Measurements from ENCODE around the gene PRKD1.
"Not testable (repeated sequence)": the region's sequence is repeated elsewhere in the genome, so short reads cannot be mapped to it uniquely, and the experiment has no call there.

Gene PRKD1

DNA sequence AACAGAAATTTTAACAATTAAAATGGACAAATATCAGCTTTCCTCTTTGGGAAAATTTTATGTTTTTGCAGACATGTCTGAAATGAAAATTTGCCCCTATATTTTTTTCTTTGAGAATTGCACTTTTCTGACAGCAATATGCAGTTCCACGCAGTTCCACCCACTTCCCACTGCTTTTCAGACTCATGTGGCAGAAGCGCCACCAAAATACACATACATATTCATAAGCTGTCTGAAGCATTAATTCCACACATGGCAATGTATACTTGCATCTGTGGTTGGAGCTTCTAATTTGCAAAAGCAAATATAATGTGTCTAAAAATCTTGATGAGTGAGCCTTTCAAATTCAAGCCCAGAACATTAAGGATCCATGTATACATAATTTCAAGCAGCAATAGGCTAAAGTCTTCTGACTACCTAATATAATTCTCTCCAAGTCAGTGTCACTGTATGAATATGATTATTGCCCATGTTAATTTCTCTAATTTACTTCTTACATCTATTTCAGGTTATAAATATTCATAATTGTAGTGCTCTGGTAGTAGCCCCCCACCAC is 129.5 kb downstream of the PRKD1 start:
- no peak for DNase-seq

GRCh38 chr14:29796853-29797252 is 130.8 kb downstream of the PRKD1 start:
- no peak for DNase-seq

GRCh38 chr14:29789475-29789874 is 138.2 kb downstream of the PRKD1 start:
- DNase-seq = no peak

DNA sequence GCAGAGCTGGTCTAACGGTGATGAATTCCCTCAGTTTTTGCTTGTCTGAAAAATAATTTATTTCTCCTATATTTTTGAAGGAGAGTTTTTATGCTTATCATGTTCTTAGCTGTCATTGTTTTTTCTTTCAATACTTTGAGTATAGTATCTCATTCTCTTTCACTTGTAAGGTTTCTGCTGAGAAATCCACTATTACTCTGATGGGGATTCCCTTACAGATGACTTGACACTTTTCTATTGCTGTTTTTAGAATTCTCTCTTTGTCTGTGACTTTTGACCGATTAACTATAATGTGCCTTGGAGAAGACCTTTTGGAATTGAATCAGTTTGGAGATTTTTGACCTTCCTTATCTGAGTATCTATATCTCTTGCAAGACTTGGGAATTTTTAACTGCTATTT is 139.6 kb downstream of the PRKD1 start:
- no peak for DNase-seq

DNA sequence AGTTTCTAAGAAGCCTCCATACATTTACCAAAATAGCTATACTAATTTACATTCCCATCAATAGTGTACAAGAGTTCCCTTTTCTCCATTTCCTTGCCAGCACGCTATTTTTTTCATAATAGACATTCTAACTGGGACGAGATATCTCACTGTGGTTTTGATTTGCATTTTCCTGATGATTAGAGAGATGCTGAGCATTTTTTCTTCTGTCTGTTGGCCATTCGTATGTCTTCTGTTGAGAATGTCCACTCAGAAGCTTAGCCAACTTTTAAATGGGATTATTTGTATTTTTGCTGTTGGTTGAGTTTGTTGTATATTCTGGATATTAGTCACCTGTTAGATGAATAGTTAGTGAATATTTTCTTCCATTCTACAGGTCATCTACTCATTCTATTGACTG is 144.1 kb downstream of the PRKD1 start:
- no peak for DNase-seq

GRCh38 chr14:29782041-29782440 is 145.6 kb downstream of the PRKD1 start:
- DNase-seq = no peak

- DNase-seq = not testable (repeated sequence)
These were observed 150.5 kb downstream of the PRKD1 start for GRCh38 chr14:29777142-29777541.

DNA sequence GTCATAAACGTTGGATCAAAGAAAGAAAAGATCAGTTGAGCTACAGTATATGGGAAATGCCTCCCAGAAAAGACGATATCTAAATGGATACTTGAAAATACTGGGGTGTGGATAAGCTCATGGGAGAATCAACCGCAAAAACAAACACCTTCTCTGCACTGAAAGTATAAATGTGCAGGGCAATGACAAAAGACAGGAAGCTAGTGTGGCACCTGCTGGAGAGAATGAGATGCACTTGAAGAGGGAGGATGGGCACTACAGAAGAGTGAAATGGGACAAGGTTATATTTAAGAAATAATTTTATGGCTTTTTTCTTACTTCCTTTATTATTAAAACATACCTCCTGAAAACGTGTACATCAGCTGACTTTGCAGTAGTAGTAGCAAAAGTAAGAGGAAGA is 153.7 kb downstream of the PRKD1 start:
- DNase-seq = peak; percentile 82

GRCh38 chr14:29763342-29763858 is 164.2 kb downstream of the PRKD1 start:
- no peak for DNase-seq

GRCh38 chr14:29759521-29760340 is 167.9 kb downstream of the PRKD1 start:
- no peak for DNase-seq

DNA sequence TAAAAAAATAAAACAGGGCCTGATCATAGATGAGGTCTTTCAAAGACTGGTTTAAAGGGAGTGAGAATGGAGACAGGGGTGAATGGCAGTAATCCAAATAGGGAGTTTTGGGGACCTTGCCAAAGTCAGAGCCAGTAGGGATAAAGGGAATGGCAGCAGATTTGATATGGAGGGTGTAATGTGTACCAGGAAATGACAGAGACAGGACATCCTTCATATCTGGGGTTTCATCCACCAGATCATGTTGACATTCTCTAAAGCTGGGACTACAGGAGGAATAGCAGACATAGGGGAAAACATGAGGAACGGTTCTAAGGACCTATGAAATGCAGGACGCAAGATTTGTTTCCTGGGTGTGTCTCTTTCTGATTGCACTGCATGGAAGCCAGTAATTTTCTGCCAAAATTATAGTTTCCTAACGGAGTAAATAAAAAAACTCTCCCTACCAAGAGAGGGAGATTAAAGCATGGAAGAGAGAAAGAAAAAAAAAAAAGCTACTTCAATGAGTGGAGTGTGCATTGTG is 169.9 kb downstream of the PRKD1 start:
- DNase-seq = no peak

DNA sequence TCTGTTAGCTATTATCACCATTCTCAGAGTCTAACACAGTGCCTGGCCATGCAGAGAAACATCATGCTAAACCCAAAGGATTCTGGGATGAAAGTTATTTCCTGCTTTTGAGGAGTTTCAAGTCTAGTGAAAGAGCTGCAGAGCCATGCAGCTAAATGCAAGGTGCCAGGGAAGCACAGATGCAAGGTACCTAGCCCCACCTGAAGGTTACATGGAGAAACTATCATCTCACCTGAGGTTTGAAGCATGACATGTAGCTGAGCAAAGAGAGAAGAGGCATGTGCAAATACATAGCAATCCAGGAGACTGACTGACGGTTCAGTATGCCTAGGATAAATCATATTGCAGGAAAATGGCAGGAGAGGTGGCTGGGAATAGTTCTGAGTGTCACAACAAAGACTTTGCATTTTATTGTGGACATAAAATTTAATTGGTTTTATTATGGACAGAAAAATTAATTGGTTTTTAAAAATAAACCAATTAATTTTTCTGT is 170.4 kb downstream of the PRKD1 start:
- no peak for DNase-seq

GRCh38 chr14:29756019-29756385 is 171.6 kb downstream of the PRKD1 start:
- DNase-seq = no peak

- no peak for DNase-seq
These were observed 172.2 kb downstream of the PRKD1 start for GRCh38 chr14:29755311-29756018.

DNA sequence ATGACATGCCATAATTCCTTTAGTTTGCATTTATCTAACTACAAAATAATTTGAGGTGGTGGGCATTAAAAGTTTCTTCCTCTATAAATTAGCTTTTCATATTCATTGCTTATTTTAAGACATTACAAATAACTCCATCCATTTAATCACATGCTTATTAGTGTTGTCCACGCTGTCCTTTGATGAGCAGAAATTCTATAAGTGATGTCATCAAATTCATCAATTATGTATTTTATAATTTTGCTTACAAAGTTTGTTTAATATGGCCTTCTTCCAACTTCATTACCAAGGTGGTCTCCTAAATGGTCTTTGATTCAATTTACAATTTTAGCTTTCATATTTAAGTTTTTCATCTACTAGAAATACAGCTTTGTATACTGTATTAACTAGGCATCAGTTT is 173.5 kb downstream of the PRKD1 start:
- DNase-seq = no peak

DNA sequence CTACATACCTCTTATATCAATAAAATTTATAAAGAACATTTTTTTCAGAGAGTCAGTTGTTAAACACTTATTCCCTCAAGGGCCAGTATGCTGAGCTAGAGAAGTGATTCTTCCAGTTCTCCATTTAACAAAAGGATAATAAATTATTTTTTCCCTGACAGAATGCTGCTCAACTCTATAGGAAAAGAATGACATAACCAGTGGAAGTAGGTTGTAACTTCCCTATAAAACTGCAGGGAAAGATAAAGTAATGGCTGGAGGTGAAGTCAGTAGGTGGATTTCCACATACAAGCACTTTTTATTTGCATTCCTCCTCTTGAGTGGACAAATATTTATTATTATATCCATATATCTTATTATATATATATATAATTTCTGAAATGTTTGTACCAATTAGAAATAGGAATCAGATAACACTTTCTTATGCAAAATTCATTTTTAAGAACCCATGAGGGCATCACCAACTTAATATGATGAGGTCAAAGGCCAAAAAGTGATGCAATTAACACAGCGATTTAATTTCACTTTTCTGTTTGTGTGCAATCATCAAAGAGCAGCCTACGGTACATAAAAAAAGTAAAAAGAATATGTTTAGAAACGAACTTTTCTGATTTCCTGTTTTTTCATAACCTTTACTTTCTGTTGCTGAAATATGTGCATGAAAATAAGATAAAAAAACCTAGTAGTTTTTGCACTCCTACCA is 175.3 kb downstream of the PRKD1 start:
- peak; percentile 27 for DNase-seq

GRCh38 chr14:29749829-29750228 is 177.8 kb downstream of the PRKD1 start:
- DNase-seq = no peak

GRCh38 chr14:29749327-29749726 is 178.3 kb downstream of the PRKD1 start:
- no peak for DNase-seq

DNA sequence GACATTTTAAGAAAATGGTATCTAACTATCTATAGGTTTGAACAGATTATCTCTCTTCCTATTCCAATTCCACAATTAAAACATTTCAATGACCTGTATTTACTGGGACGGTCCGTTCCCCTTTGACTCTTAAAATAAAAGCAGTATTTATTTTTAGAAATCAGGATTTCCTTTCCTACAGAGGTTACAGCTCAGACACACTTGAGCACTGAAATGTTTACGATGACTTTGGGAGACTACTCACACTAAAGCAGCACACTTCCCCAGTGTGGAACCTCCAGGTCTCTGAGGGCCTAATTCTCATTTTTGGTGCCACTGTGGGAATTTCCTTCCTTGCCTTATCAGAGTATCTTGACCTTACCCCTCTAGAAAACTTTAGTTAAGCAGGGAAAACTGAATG is 181.8 kb downstream of the PRKD1 start:
- no peak for DNase-seq

GRCh38 chr14:29743531-29743930 is 184.1 kb downstream of the PRKD1 start:
- no peak for DNase-seq

- peak; percentile 51 for DNase-seq
These were observed 185.7 kb downstream of the PRKD1 start for GRCh38 chr14:29741909-29742401.

- no peak for DNase-seq
These were observed 187.2 kb downstream of the PRKD1 start for GRCh38 chr14:29740491-29740890.

- DNase-seq = no peak
These were observed 188.7 kb downstream of the PRKD1 start for GRCh38 chr14:29738950-29739349.

Data from NCI-H510A treated with DMSO at 0.1 percent for 48 hours (cell line).